GM19025 (cell line): Measurements from ENCODE around the gene KIF11.

Experiments used
- ATAC-seq: cut with Tn5 transposase; IDR thresholded peaks from one replicate; pipeline ENCODE4 v1.9.1; 2021; ENCODE audit warnings: mild to moderate bottlenecking, low read depth, moderate library complexity; ENCODE audit not compliant: unreplicated experiment

Gene KIF11

DNA sequence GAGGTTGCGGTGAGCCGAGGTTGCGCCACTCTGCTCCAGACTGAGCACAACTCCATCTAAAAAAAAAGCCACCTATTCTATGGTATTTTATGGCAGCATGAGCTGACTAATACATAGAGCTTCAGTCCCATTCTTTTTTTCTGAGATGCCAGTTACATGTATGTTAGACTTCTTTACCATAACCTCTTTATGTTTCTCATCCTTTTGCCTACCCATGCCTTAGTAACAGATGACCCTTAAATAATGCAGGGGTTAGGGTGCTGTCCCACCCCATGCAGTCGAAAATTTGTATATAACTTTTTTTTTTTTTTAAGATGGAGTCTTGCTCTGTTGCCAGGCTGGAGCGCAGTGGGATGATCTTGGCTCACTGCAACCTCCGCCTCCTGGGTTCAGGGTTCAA, 74.1 kb downstream of the KIF11 start:
- ATAC-seq, result no peak

DNA sequence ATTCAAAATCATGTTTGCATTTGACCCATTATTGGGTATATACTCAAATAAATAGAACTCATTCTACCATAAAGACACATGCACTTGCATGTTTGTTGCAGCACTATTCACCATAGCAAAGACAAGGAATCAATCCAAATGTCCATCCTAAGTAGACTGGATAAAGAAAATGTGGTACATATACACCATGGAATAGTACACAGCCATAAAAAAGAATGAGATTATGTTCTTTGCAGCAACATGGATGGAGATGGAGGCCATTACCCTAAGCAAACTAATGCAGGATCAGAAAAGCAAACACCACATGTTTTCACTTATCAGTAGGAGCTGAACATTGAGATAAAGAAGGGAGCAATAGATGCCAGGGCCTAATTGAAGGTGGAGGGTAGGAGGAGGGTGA, 84.8 kb downstream of the KIF11 start:
- no peak for ATAC-seq

DNA sequence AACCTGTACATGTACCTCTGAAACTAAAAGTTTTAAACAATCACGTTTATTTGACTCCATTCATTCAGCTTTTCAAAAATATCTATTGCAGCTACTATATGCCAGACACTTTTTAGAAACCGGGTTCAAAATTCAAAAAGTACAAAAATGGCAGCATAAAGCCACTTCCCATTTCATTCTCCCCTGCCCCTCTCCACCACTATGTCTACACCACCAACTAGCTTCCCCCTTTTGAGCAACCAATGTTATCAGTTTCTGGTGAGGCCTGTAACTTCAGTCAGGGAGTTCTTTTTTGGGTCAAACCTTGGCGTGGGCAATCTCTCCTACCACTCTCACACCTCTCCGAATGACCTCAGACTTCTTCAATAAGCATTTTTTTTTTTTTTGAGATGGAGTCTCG, 85.3 kb downstream of the KIF11 start:
- no peak for ATAC-seq

DNA sequence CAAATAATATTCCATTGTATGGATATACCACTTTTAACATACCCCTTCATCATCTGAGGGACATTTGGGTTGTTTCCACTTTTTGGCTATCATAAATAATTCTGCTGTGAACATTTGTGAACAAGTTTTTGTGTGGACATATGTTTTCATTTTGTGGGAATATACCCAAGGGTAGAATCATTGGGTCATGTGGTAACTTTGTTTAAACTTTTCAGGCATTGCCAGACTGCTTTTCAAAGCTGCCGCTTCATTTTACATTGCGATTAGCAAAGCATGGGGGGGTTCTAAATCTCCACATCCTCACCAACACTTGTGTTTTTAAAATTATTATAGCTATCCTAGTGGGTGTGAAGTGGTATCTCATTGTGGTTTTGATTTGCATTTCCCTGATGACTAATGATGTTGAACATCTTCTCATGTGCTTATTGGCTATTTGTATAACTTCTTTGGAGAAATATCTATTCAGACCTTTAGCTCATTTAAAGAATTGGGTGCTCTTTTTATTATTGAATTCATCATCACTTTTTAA, 88.4 kb downstream of the KIF11 start:
- no peak for ATAC-seq

DNA sequence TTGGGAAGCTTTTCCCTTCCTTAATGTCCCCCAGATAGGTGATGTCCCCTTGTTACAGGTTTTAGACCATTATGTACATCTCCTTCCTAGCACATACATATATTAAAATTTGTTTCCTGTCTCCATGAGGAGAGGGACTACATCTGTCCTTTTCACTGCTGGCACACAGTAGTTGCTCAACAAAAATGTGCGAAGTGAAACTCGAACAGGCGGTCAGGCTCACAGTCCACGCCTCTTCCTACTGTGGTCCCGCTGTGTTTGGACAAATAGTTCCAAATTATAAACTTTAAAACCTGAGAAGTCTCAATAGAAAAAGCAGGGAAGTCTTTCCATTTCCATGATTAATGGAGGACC, 95.6 kb downstream of the KIF11 start:
- ATAC-seq, result no peak

DNA sequence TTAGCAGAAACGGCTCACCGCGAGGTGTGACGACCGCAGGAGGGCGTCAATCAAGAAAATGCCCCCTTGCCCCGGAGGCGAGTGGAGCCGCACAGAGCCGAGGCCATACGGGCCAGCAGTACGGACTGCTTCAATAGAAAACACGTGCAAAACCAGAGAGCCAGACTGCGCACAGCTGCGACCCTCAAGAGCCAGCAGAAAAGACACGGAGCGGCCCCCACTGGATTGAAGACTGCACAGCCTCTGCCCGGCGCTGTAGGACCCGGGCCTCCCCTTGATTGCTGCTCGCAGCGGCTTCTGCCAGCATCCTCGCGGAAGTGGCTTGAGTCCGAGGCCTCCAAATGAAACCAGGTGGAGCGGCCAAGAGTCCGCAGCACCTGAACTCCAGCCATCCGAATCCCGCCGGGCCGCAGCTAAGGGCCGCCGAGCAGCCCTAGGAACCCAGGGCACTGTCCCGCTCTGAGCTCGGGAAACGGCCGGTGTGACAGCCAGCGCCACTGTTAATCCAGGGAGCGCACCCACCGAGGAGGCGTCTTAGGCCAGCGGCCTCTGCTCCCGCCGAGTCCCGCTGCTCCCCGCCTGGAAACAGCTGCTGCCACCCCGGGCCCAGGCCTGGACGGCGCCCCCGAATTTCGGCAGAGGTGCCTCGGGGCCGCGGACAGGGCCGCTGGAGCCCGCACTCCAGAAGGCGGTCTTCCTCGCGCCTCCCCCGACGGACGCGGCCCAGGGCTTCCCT, 96.2 kb downstream of the KIF11 start:
- ATAC-seq, result peak; percentile 15

DNA sequence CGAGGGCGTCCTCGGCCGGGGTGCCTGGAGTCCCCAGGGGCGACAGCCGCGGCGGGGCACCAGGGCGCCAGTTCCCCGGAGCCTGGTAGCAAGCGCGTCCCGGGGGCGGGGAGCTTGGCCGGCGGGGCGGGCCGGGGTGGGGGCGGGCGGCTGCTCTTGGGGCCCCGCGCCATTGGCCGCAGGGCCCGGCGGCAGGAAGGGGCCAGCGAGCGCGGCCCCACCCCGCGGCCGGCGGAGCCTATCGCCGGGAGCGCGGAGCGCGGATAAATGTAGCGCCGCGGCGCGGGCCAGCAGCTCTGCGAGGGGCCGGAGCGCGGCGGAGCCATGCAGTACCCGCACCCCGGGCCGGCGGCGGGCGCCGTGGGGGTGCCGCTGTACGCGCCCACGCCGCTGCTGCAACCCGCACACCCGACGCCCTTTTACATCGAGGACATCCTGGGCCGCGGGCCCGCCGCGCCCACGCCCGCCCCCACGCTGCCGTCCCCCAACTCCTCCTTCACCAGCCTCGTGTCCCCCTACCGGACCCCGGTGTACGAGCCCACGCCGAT, 96.8 kb downstream of the KIF11 start, which contains the start of gene HHEX:
Gene HHEX (plus strand): TSS at position 293 of the 548 bp plus-strand sequence. CDS start 32 bp downstream, at position 325.
- ATAC-seq, result peak; percentile 70

DNA sequence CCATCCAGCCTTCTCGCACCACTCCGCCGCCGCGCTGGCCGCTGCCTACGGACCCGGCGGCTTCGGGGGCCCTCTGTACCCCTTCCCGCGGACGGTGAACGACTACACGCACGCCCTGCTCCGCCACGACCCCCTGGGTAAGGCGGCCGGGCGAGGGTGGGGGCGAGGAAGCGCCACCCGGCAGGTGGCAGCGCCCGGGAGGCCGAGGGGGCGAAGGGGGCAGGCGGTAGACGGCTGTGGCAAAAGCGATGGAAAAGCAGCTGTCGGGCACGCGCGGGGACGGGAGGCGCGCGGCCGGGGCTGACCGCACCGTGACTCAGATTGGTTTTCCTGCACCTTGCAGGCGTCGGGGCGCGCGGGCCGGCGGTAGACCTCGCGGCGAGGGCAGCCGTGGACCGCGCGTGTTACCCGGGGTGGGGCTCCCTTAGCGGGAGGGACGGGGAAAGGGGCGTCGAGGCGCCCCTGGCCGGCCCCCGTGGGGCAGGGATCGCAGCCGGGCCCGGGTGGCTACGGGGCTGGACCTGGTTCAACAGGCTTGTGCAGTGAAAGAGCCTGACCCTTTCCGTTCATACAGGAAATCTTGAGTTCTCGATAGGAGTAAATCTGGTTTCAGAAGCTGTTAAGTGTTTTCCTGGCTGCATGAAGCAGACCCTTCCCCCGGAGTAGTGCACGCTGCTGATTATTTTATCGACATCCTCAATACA, 97.4 kb downstream of the KIF11 start:
- ATAC-seq, result peak; percentile 17

DNA sequence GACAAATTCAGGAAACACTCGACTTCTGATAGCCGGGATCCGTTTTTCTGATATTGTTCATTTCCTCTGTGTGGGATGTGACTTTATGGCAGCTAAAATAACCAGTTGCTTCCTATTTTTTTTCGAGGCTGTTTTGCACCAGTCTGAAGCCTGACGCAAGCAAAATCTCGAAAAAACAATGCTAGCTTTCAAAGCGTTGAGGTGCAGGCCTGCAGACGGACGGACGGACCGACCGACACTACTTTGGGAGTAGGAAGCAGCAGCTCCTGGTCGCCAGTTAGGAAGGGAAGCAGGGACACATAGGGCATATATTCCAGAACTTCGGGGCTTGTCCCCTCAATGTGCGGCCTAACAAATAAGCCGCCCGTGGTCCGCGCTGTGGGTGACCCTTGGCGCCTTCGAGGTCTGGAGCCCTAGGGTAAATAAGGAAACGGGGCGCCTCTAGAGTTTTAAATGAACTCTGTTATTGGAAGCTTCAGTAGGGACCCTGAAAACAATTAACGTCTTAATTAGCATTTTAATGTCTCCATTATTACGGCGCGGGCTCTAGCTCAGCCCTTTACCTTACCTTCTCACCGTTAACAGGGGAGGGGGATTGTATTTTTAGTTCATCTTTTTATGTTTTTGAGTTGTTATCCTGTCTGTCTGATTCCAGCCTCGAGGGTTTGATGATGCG, 98.1 kb downstream of the KIF11 start:
- no peak for ATAC-seq

DNA sequence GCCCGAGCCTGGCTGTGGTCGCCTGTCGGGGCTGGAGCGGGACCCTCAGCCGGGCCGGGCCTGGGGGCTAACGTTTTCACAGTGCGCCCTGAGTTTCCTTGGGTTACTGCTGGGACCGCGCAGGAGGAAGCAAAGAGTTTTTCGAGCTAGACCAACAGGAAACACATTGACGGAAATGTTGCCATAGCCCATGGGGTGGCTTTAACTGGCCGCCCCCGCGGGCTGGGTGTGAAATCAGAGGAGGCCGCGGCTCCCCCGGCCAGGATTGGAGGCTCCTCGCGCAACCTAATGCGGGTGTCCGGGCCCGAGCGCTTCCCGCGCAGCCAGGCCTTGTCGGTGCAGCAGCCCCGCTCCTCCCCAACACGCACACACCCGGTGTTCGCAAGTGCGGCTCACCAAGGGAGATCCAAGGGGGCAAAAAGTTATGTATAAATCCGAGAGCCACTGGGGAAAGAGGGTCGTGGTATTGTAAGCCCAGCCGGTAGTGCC, 98.7 kb downstream of the KIF11 start:
- no peak for ATAC-seq

DNA sequence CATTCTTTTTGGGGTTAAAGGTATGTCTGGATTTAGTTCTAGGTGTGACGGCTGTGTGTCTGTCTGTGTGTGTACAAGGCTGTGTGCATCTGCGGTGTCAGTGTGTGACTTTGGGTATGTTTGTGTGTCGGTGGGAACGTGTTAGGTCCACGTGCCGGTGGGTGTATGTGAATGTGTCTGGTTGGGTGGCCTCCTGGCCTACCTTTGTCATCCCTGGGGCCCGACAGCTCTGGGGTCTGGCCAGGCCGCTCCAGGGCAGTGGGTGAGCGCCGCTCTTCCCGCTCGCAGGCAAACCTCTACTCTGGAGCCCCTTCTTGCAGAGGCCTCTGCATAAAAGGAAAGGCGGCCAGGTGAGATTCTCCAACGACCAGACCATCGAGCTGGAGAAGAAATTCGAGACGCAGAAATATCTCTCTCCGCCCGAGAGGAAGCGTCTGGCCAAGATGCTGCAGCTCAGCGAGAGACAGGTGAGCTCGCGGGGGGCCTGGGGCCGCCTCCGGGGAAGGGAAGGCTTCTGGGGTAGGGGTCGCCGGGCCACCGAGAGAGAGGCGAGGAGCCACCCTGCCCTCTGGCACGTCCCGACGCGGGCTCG, 99.2 kb downstream of the KIF11 start:
- ATAC-seq, result no peak

DNA sequence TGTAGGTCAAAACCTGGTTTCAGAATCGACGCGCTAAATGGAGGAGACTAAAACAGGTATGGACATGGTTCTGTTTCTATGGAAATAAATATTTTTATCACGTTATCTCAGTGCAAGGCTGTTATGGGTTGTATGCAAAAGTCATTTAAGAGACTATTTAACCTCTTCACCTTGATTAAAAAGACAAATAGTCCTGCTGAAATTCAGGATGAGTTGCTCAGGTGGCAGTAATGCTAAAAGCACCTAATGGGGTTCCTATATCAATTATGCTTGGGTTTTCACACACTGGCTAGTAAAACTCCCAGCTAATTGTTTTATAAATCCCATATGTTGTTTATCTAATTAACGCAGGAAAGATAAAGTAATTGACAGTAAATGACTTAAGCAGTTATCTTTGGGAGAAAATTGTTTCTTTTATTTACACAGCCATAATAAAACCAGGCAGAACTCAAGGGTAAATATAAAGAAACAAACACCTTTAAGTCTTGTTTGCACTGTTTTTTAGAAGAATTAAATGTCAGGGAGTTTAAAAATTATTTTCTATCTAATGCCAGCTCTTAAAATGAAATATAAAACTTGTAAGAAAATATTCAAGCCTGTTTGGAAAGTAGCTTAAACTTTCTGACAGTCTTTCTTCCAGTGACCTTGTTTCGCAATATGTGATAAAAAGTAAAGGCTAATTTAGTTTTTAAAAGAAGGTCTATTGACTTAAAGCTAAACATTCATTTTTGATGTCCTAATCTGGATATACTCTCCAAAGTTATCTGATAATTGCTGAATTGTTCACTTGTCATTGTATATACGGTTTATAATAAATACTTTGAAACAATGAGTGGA, 100.0 kb downstream of the KIF11 start:
- no peak for ATAC-seq

DNA sequence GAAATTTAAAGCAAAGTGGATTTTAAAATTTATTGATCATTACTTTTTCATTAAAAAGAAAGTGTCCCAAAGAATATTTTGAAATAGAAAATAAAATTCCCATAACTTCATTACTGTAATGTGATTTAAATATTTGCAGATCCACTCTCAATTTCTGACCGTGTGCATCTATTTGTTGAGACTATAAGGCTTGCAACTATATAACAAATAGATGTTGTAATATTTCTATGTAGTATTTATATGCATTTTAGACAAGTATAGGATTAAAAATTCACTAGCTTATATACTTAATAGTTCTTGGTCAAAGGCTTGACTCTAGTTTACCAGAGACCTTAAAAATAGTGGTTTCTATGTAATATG, 100.6 kb downstream of the KIF11 start:
- no peak for ATAC-seq

DNA sequence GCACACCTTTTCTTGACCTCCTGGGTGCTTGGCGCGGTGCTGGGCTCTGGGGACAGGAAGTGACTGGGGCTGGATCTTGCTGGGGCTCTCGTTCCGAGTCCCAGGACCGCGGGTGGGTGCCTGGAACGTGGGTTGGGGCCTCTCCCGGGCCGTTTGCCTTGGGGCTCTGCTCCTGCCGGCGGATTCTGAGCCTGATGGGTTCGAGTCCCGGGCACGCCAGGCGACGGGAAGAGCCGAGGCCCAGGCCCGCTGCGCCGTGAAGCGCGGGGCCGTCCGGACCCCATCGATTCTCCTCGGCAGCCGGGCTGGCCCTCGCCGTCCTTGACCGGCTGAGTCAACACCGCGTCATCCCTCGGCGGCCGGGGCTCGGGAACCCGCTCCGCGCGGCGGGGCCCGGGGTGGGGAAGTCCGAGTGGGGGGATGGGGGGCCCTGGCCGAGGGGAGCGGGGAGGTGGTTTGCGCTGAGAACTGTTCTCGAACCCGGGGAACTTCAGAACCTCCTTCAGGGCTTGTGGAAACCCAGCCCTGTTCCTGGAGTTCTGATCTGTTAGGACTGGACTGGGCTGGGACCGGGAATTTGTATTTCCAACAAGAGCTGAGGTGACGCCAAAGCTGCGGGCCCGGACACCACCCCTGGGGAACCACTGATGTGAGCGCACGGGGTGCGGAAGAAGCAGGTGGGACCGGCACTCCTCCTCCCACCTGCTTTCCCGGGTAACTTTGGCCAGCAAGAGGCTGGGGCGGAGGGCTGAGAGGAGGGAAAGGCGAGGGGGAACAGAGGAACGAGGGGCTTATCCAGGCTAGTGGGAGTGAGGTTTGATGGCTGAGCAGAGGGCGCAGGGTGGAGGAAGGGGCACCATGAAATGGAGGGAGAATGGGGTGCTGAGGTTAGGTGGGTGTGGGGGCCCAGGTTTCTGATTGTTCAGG, 103.0 kb downstream of the KIF11 start:
- ATAC-seq, result no peak

DNA sequence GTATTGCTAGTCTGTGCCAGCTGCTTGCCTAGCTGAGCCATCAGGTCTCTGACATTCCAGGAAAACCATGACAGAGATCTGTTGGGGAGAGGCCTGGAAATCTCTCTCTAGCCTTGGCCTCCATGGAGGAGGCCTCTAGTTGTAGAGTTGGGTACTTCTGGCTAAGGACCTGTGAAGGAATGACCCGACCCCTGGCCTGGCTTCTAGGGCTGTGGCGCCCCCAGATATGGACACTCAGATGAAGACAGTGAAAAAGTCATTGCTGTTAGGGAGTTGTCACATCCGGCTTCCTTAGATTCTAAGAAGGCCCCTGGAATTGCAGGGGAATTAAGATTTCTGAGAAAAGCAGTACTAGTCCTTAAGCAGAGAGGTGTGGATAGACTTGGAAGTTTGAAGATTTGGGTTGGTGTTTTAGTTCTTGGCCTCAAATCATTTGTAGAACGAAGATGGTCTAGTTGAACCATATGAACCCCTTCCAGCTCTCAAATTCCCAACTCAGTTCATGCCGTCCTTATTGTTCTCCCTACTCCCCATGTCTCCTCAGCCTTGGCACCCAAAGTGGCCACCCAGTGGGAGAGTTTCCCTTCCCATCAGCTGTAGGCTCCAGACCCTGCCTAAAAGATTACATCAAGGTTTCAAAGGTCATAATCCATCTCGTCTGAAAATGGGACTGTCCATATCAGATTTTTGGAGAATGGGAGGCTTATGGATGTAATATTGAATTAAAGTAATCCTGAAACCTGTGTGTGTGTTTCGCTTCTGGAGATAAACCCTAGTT, 103.9 kb downstream of the KIF11 start:
- ATAC-seq, result no peak

DNA sequence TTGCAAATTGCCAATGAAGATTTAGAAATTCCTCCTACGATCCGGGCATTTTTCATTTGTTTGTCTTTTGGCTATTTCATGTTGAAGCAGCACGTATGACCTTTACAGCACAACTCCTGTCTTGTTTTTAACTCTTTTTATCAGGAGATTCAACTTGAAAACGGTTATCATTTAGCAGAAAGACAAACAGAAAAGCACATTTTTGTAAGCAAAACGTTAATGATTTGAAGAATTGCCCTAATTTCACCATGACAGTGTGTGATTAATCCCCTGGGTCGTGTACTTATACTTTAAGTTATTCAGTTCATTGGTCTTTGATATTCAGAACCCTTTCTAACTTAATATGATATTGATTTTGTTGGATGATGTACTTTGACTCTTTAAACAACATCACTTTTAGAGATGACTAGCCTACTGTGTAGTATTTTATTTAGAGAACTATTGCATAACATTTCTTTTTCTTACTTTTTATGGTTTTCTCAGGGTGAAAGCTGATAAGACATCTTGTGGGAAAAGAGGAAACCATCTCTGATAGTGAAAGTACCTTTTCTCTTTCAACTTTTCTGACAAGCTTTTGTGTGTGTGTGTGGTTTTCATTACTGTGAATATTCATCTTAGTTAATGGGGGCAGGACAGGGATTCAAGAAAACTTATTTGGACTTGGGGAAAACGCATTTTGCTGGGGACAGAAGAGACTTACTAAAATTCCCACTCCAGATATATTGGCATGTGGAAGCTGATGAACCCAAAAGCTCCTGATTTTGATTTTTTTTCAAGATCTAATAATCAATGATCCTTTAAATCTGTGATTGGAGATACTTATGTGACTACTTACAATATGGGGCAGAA, 105.0 kb downstream of the KIF11 start:
- no peak for ATAC-seq

DNA sequence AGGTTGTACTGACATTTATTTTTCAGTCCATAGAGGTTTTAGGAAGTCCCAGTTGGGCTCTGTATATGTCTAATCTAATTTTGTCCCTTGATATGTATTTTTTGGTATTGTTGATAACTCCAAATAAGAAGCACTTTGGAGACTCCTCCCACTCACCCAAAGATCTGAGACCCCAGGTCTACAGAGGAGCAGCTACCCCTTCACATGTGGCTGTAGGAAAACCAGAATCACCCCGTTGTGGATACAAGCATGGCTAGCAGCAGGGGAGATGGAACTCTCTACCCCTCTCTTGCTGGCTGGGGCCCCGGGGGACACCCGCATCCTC, 106.2 kb downstream of the KIF11 start:
- ATAC-seq, result no peak
